Spleen (tissue), 11 donors: Measurements from ENCODE around the gene CACNA1C. TPM values are rescaled to one million over a fixed set of nuclear protein-coding genes. Genes with fewer than 3 reads are reported as not detected.

Experiments used
- DNase-seq: peaks from one replicate; pipeline ENCODE4 v3.0.0-alpha.2; 2020
- H3K27ac ChIP-seq, 8 donors: fragments of 200-600 bp; sonication (generic) in 7 of 8; 1 replicate in 4 of 8; 2 replicates in 4 of 8; pipeline versions ENCODE4 v1.5.0 to v1.8.0; 2016 to 2021; ENCODE audit warnings: inconsistent platforms in 4 of 8, mild to moderate bottlenecking in 4 of 8, moderate library complexity in 1 of 8
- H3K27me3 ChIP-seq, 7 donors: fragments of 200-600 bp; sonication (generic) in 6 of 7; replicated peaks in 1 of 7; 1 replicate in 4 of 7; 2 replicates in 3 of 7; pipeline versions ENCODE4 v1.5.0 to v1.8.0; 2016 to 2021; ENCODE audit warnings: inconsistent platforms in 3 of 7, mild to moderate bottlenecking in 1 of 7
- H3K36me3 ChIP-seq, 6 donors: fragments of 200-600 bp; sonication (generic) in 5 of 6; 1 replicate in 4 of 6; 2 replicates in 2 of 6; pipeline versions ENCODE4 v1.5.0 to v1.8.0; 2016 to 2021; ENCODE audit warnings: inconsistent platforms in 2 of 6
- H3K4me1 ChIP-seq, 6 donors: fragments of 200-600 bp; sonication (generic) in 5 of 6; 1 replicate in 3 of 6; 2 replicates in 3 of 6; pipeline versions ENCODE4 v1.5.0 to v1.8.0; 2016 to 2021; ENCODE audit warnings: inconsistent platforms in 3 of 6
- H3K4me3 ChIP-seq, 8 donors: fragments of 200-600 bp; sonication (generic) in 7 of 8; 1 replicate in 4 of 8; 2 replicates in 4 of 8; pipeline versions ENCODE4 v1.5.0 to v1.8.0; 2016 to 2021; ENCODE audit warnings: inconsistent platforms in 4 of 8, mild to moderate bottlenecking in 4 of 8, moderate library complexity in 2 of 8
- H3K9me3 ChIP-seq, 8 donors: fragments of 200-600 bp; sonication (generic) in 7 of 8; 1 replicate in 4 of 8; 2 replicates in 4 of 8; pipeline versions ENCODE4 v1.5.0 to v1.8.0; 2016 to 2021; ENCODE audit warnings: inconsistent platforms in 4 of 8
- CTCF ChIP-seq, 11 experiments: fragments of 200-600 bp in 7 of 11; fragments of 450-650 bp in 4 of 11; sonication (generic) in 4 of 11; IDR thresholded peaks in 8 of 11; conservative IDR thresholded peaks in 3 of 11; 1 replicate in 7 of 11; 2 replicates in 4 of 11; pipeline versions ENCODE4 v1.4.0 to v1.8.0; 2016 to 2021; ENCODE audit warnings: antibody characterized with exemption in 11 of 11, inconsistent platforms in 4 of 11, mild to moderate bottlenecking in 1 of 11
- POLR2A ChIP-seq, 3 donors: fragments of 450-650 bp; IDR thresholded peaks; one replicate each; pipeline ENCODE4 v1.5.1; 2017; ENCODE audit warnings: antibody characterized with exemption in 3 of 3, mild to moderate bottlenecking in 1 of 3
- POLR2AphosphoS5 ChIP-seq, 3 donors: sonication (generic); formaldehyde crosslinking; IDR thresholded peaks; one replicate each; pipeline ENCODE4 v1.5.1; 2017; ENCODE audit warnings: antibody characterized with exemption in 3 of 3
- WGBS, 5 donors: extraction: QIAGEN DNeasy Blood & Tissue Kit in 3 of 5; methylation state at CpG; one replicate each; pipeline versions ENCODE4 v1.1.5 to v1.1.7; 2013 to 2018; 5-methylcytosine and 5-hydroxymethylcytosine counted together
- intact Hi-C: fragments of 100-400 bp; cut with DNase I; formaldehyde crosslinking; loops from one replicate; pipeline ENCODE4 v1.15.0; 2023; ENCODE audit warnings: low total_unique reads
- polyA plus RNA-seq, 3 donors: library from polyadenylated mRNA; stranded (reverse); fragments of 200-250 nt; gene quantifications; one replicate each; pipeline ENCODE4 v1.2.1, GENCODE V29; 2013
- total RNA-seq, 7 donors: library from RNA; depleted of rRNA in 3 of 7; stranded (reverse); fragments of >200 nt in 3 of 7; fragmentation: NEBNext Ultra II Directional in 4 of 7; extraction: Animal tissue kit (Norgen Biotek cat#: 25700) in 4 of 7; gene quantifications; one replicate each; pipeline versions ENCODE4 v1.1.0 to v1.2.1, GENCODE V29; 2016 to 2021
- donor health status: healthy with polysubstance abuse.
- donor health status: DM: no; HTN: no; CAD: no; lungs with moderate emphysema.
- donor health status: DM: no; HTN: no; CAD: no.
- donor health status: Bipolar disorder and iron deficiency.
- donor health status: healthy.
- donor health status: DM: no; HTN: no; CAD: no.
- donor health status: DM: yes; HTN: yes; CAD: no.

Gene CACNA1C
- total and polyA plus RNA-seq, 10 donors: 0.67 to 27.6 (median 18.4) TPM

- Histone ChIP-seq H3K36me3 (no peaks in the 10 kb centered on the region), H3K27me3 (peaks cover 0 to 57% (median 0%) of the 10 kb centered on the region in 7 donors), H3K9me3 (no peaks in the 10 kb centered on the region), H3K4me3 (peak overlapping the region in 6 of 8 donors; percentile 18 to 62 (median 36)), H3K4me1 (peaks cover 8 to 15% (median 11%) of the 10 kb centered on the region in 6 donors), H3K27ac (no peak overlapping the region)
- peak; percentile 36 to 99 (median 96) for TF ChIP-seq CTCF (IDR thresholded peaks at IDR 0.05 in 8 of 11, conservative IDR thresholded peaks at IDR 0.05 in 3 of 11)
- no peak for TF ChIP-seq POLR2A (IDR thresholded peaks at IDR 0.05)
- TF ChIP-seq POLR2AphosphoS5 (IDR thresholded peaks at IDR 0.05): peak in 2 of 3 donors; percentile 64 to 77
- peak; percentile 95 for DNase-seq
- 12 to 23% (median 12%) methylated on average over 23 to 47 of the region's 47 CpGs for WGBS, 5 donors
- intact Hi-C loops: loop anchor here (10.0 kb wide), 1 partner anchor 240 kb away; no protein-coding TSS in a partner anchor
Measured at GRCh38 chr12:2034633-2035430, 18.0 kb upstream of the CACNA1C start.

GRCh38 chr12:2035431-2036055, 17.2 kb upstream of the CACNA1C start:
- intact Hi-C loops: loop anchor here (10.0 kb wide), 1 partner anchor 241 kb away; no protein-coding TSS in a partner anchor
- 47 to 66% (median 53%) methylated on average over 15 of the region's 15 CpGs for WGBS, 5 donors

GRCh38 chr12:2039034-2039433, 13.8 kb upstream of the CACNA1C start:
- Histone ChIP-seq H3K4me3 (no peak overlapping the region), H3K9me3 (no peaks in the 10 kb centered on the region), H3K36me3 (no peaks in the 10 kb centered on the region), H3K27me3 (peaks cover 0 to 55% (median 0%) of the 10 kb centered on the region in 7 donors), H3K27ac (no peak overlapping the region), H3K4me1 (peaks cover 8 to 15% (median 11%) of the 10 kb centered on the region in 6 donors)
- DNase-seq: no peak
- intact Hi-C loops: loop anchor here (10.0 kb wide), 1 partner anchor 244 kb away; no protein-coding TSS in a partner anchor
- TF ChIP-seq CTCF (IDR thresholded peaks at IDR 0.05 in 8 of 11, conservative IDR thresholded peaks at IDR 0.05 in 3 of 11): no peak
- TF ChIP-seq POLR2AphosphoS5 (IDR thresholded peaks at IDR 0.05): no peak
- no peak for TF ChIP-seq POLR2A (IDR thresholded peaks at IDR 0.05)

More at GRCh38 chr12:2035431-2036055, 17.2 kb upstream of the CACNA1C start:
- Histone ChIP-seq H3K4me3 (peak overlapping the region in 6 of 8 donors; percentile 18 to 62 (median 36)), H3K4me1 (peaks cover 8 to 15% (median 11%) of the 10 kb centered on the region in 6 donors), H3K27ac (no peak overlapping the region), H3K36me3 (no peaks in the 10 kb centered on the region), H3K27me3 (peaks cover 0 to 59% (median 0%) of the 10 kb centered on the region in 7 donors), H3K9me3 (no peaks in the 10 kb centered on the region)
- no peak for DNase-seq
- no peak for TF ChIP-seq CTCF (IDR thresholded peaks at IDR 0.05 in 8 of 11, conservative IDR thresholded peaks at IDR 0.05 in 3 of 11)

GRCh38 chr12:2043054-2043453, 9.7 kb upstream of the CACNA1C start:
- DNase-seq: no peak
- no peaks in the 10 kb centered on the region for H3K9me3 ChIP-seq
- H3K27ac ChIP-seq: no peak overlapping the region
- intact Hi-C loops: no loop called here
- H3K4me3 ChIP-seq: no peak overlapping the region
- H3K27me3 ChIP-seq: peaks cover 0 to 18% (median 0%) of the 10 kb centered on the region in 7 donors
- TF ChIP-seq POLR2AphosphoS5 (IDR thresholded peaks at IDR 0.05) (no peak), CTCF (IDR thresholded peaks at IDR 0.05 in 8 of 11, conservative IDR thresholded peaks at IDR 0.05 in 3 of 11) (no peak), POLR2A (IDR thresholded peaks at IDR 0.05) (no peak)
- WGBS, 5 donors: 93 to 98% (median 95%) methylated on average over 2 of the region's 2 CpGs
- no peaks in the 10 kb centered on the region for H3K36me3 ChIP-seq
- no peaks in the 10 kb centered on the region for H3K4me1 ChIP-seq
